ENCODE measurements around the gene QRICH1.

Gene QRICH1, protein sequence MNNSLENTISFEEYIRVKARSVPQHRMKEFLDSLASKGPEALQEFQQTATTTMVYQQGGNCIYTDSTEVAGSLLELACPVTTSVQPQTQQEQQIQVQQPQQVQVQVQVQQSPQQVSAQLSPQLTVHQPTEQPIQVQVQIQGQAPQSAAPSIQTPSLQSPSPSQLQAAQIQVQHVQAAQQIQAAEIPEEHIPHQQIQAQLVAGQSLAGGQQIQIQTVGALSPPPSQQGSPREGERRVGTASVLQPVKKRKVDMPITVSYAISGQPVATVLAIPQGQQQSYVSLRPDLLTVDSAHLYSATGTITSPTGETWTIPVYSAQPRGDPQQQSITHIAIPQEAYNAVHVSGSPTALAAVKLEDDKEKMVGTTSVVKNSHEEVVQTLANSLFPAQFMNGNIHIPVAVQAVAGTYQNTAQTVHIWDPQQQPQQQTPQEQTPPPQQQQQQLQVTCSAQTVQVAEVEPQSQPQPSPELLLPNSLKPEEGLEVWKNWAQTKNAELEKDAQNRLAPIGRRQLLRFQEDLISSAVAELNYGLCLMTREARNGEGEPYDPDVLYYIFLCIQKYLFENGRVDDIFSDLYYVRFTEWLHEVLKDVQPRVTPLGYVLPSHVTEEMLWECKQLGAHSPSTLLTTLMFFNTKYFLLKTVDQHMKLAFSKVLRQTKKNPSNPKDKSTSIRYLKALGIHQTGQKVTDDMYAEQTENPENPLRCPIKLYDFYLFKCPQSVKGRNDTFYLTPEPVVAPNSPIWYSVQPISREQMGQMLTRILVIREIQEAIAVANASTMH

DNA sequence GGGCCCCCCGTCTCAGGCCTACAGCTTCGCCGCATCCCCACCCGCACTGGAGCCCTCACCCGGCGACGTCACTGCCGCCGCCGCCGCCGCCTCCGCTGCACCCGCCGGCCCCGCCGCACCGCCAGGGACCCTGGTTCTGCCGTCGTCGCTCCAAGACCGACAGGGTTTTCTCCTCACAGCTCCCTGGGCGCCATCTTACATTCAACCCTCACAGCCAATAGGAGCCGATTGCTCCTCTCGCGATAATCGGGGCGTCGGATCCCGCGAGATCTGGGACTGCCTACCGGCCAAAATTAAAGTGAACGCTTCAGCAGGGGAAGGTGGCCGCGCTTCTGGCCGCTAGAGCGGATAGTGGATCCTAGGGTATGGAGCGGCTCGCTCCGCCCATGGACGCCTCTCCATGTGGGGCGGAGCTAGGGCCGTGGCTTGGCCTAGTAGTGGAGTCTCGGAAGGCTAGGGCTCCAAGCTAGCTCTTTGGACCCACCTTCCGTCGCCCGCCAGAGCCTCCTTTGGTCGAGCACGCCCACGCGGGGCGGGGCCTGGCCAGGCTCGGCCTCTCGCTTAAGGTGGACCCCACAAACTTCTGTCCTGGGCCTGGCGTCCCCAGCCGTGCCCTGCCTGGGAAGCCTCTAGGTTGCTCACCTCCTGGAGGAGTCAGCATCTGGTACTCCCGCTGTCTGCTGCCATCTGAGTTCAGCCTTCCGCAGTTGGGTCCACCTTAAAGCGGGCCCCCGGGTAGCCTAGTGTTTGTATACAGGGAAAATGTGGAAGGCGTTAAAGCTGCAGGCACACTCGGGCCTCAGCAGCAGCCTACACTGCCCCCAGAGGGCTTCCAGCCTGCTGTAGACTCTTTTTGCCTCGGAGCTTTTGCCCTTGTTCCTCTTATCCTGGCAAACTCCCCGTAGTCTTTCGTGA lies at the start of gene QRICH1:
QRICH1 (minus strand) TSS at position 219 of the 915 bp plus-strand sequence. CDS start 17,054 bp downstream, outside the sequence.
- peak; percentile 99 for DNase-seq (ENCODE audit: low read depth)

- no peak for DNase-seq (ENCODE audit: low read depth)
These were observed 46.2 kb upstream of the QRICH1 start for GRCh38 chr3:49140080-49140479.

DNA sequence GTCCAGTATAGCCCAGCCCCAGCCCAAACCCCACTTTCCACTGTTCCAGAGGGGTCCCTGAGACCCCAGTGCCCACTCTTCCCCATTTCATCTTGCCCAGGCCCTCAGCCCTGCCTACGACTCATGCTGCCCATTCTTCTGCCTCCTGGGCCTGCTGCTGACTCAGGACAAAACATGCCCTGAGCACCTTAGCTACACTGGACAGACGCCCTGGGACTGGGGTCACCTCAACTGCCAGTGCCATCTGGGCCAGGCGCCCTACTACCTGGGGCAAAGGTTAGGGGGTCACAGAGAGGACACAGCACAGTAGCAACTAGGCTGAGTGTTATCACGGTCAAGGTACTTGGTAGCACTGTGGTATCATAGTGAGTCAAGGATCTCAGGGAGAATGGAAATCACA lies 41.6 kb upstream of the QRICH1 start:
- no peak for DNase-seq (ENCODE audit: low read depth)

DNA sequence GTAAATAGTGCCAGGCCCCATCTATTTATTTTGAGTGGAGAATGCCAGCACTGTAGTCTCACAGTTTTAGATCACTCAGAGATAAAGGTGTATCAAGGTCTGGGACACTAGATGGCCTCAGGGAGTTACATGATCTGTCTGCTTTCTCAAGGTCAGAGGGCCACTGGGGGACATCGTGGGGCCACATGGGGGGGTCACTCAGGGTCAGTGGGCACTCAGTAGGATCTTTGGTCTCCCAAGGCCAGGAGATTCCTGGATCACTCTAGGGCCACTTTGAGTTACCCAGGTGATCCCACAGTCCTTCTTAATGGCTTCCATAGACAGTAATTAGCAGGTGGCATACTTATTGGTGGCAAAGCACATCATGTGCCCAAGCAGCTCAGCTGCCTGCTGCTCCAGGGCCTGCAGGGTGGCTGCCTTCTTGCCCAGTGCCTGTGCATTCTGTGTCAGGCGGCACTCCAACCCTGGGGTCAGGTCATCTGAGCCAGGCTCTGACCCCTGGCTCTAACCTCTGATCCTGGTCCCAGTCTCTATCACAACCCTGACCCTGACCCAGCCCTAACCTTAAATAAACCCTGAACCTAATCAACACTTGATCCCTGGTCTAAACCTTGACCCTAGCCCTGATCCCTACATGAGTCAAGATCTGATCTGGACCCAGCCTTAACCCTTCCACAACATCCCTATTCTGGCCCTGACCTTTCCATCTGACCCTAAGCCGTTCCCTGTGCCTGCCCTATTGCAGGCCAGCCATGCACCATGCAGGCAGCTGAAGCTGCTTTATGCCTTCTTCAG lies 40.8 kb upstream of the QRICH1 start:
- no peak for DNase-seq (ENCODE audit: low read depth)

GRCh38 chr3:49133226-49133951 lies 39.5 kb upstream of the QRICH1 start:
- peak; percentile 77 for DNase-seq (ENCODE audit: low read depth)

- DNase-seq (ENCODE audit: low read depth), result peak; percentile 79
These were observed 38.8 kb upstream of the QRICH1 start, which contains the start of gene LAMB2 for GRCh38 chr3:49132437-49133225. Gene LAMB2, minus strand, starts transcription at chr3:49133050. Its CDS starts 183 bp downstream, at chr3:49132867.

DNA sequence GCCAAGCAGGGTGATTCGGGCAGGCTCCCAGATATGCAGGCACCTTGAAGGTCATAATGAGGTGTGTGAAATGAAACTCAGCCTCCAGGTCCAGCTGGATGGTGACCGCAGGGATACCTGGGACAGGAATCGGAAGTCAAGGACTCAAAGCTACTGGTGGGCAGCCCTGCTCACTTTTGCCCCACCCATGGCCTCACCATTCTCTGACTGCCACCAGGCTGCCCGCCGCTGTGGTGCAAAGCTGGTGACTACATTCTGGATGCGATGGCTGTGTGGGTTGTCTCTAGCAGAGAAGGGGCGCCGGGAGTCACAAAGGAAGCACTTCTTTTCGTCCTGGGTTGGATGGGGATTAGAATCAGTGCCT lies 38.2 kb upstream of the QRICH1 start:
- DNase-seq (ENCODE audit: low read depth), result no peak

GRCh38 chr3:49131576-49131975 lies 37.7 kb upstream of the QRICH1 start:
- DNase-seq (ENCODE audit: low read depth), result no peak

DNA sequence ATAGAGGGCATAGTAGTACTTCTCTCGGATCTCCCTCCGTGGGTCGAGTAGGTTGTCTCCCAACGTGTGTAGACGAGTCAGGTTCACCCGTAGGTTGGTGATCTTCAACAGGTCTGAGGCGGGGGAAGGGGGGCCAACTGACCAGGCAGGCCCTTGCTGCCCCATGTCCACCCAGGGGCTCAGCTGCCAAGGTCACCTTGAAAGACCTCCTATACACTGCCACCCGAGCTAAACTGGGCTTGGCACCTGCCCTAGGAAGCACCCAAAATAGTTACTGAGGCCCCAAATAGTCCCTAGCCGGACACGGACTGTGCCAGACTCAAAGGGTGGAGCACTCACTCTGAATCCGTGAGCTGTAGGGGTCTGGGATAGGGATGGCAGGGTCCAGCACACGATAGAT lies 37.2 kb upstream of the QRICH1 start:
- no peak for DNase-seq (ENCODE audit: low read depth)

DNA sequence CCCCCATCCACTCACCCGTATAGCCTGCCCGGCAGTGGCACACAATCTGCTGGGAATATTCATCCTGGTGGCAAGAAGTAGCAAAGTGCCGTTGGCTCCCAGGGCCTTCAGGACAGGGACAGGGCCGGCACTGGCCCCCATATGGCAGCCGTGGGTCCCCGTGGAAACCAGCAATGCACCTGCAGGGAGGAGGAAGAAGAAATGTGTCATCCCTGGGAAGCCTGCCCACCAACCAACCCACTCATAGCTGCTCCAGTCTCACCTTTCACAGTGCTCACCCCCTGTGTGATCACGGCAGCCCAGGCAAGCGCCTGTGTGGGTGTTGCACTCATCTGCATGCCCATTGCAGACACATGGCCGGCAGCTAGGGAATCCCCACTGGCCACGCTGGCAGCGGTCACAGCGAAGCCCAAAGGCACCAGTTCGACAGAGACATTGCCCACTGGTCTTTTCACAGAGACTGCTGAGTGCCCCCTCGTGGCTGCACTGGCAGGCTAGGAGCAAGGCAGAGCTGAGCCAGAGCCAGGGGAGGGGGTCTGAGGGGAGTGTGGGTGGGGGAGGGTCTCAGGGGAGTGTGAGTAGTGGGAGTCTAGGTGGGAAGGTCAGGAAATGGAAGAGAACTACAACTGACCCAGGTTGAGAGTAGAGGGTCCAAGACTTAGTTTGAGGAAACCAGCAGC lies 31.3 kb upstream of the QRICH1 start:
- no peak for DNase-seq (ENCODE audit: low read depth)

DNA sequence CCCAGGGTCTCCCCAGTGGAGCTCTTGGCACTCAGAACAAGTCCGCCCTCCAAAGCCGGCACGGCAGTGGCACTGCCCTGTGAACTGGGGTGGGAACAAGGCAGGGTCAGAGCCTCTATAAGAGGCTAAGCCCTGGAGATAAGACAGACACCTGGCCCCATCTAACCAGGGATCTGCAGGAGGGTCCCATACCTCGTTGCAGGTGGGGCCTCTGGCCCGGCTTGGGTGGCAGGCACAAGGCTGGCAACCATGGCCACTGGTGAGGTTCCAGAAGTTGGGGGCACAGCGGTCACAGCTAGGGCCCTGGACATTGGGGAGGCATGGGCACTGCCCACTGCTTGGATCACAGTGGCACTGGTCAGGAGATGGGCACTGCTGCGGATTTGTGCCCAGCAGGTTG lies 30.3 kb upstream of the QRICH1 start:
- DNase-seq (ENCODE audit: low read depth), result no peak

GRCh38 chr3:49123687-49124086 lies 29.8 kb upstream of the QRICH1 start:
- no peak for DNase-seq (ENCODE audit: low read depth)

DNA sequence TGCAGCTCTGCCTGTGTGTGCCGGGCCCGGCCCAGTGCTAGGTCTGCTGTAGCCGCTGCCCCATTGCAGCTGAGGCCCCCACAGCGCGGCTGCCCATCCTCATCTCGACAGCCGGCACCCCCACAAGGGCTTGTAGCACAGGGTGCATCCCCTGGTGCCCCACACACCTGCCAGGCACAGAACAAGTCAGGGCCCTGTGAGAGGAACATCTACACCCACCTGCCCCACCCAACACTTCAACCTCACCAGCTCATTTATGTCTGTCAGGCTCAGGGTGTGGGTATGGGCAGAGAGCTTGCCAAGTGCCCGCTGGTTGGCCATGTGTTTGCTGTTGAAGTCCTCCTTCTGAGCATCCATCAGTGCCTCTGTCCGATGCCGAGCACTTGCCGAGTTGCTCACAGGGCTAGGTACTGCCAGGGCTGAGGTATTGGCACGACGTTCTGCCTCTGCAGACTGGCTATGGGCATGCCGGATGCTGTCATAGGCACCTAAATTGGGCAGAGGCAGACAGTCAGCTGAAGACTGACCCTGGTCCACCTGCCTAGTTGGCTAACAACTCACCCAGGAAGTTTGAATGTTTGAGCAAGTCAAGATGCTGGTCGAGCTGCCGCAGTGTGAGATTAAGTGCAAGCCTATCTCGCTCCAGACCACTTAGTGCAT lies 29.1 kb upstream of the QRICH1 start:
- DNase-seq (ENCODE audit: low read depth), result no peak

GRCh38 chr3:49122451-49122850 lies 28.6 kb upstream of the QRICH1 start:
- no peak for DNase-seq (ENCODE audit: low read depth)

- DNase-seq (ENCODE audit: low read depth), result no peak
These were observed 28.2 kb upstream of the QRICH1 start for GRCh38 chr3:49122022-49122421.

DNA sequence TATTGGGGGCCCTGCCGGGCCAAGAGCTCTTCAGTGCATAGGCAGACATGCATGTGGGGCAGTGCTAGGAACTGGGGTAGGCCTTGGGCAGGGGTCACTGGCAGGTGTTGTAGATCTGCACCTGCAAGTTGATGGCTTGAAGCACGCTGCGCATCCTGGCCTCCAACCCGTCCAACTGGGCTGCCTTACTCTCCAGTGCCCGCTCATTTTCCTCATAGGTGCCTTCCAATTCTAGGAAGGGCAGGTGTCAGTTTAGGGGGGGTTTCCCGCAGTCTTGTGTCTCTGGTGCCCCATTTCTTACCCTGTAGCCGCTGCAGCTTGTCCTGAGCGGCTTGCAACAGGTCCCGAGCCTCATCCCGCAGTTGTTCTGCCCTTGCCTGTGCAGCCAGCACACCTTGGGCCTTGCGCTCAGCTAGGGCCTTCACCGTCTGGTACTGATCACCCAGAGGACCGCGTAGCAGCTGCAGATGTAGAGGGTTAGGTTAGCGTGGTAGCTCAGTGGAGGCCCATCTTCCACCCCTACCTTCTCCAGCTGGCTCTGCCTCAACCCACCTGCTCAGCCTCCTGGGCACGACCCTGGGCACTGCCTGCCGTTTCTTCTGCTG lies 27.4 kb upstream of the QRICH1 start:
- no peak for DNase-seq (ENCODE audit: low read depth)

DNA sequence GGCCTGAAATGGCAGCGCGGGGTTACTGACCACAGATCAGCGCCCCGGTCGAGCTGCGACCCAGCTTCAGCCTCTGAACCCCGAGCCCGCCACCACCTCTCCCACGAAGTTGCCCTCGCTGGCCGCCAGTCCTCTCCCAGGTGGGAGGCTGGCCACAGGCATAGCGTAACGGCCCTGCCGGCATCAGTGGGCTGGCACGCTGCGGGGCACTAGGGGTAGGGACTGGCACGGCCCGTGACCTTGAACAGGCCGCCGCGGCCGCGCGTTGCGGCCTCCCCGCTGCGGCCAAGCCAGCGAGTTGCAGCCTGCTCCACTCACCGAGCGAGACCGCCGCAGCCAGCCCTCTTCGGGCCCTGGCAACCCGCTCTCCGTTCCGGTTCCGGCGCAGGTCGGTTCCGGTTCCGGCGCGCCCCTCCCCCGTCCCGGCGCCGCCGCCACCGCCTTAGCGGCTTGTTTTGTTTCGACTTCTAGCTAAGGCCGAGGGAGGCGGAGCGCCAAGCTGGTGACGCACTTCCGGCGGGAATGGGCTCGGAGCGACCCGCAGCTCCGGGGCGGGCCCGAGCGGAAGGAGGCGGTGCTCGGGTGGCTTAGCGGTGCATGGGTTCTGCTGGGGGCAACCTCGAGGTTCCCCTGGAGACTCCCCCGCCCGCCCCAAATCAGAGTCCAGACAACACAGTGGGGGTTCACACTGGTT lies 26.7 kb upstream of the QRICH1 start, which contains the start of gene USP19:
USP19 (minus strand) TSS at position 386 of the 694 bp plus-strand sequence. CDS start 1,678 bp downstream, outside the sequence.
- peak; percentile 48 for DNase-seq (ENCODE audit: low read depth)

- DNase-seq (ENCODE audit: low read depth), result no peak
These were observed 26.2 kb upstream of the QRICH1 start for GRCh38 chr3:49120096-49120437.

Measured in HS-27A (cell line).